Nephron (organoid): ENCODE measurements around the gene MIA.
A peak's percentile ranks its signal among the peaks of the same experiment; 100 is the strongest.
"Not testable (repeated sequence)": the region's sequence is repeated elsewhere in the genome, so short reads cannot be mapped to it uniquely, and the experiment has no call there.

ENCODE experiments used
- H3K27ac Mint-ChIP-seq, 3 experiments: 2 replicates each; pipeline ENCODE4 v1.8.0; 2020; ENCODE audit warnings: mixed read lengths in 3 of 3, mild to moderate bottlenecking in 2 of 3, moderate library complexity in 1 of 3
- H3K27me3 Mint-ChIP-seq: 2 replicates; pipeline ENCODE4 v1.8.0; 2021; ENCODE audit warnings: low read depth, mild to moderate bottlenecking, moderate library complexity, mixed read lengths
- H3K36me3 Mint-ChIP-seq: 2 replicates; pipeline ENCODE4 v1.8.0; 2020; ENCODE audit warnings: low read depth, mixed read lengths
- H3K4me1 Mint-ChIP-seq: 2 replicates; pipeline ENCODE4 v1.8.0; 2020; ENCODE audit warnings: mixed read lengths
- H3K4me3 Mint-ChIP-seq, 3 experiments: 2 replicates each; pipeline ENCODE4 v1.8.0; 2020; ENCODE audit warnings: mild to moderate bottlenecking in 3 of 3, mixed read lengths in 3 of 3, moderate library complexity in 2 of 3
- H3K9me3 Mint-ChIP-seq: 2 replicates; pipeline ENCODE4 v1.8.0; 2020; ENCODE audit warnings: mixed read lengths
- TF ChIP-seq, protein P1 (sequence below), 3 experiments: fragments of 200-600 bp; sonication (generic); IDR thresholded peaks; one replicate each; pipeline ENCODE4 v1.5.0; 2021; ENCODE audit warnings: antibody characterized with exemption in 3 of 3; ENCODE audit not compliant: unreplicated experiment in 3 of 3

Gene MIA

DNA sequence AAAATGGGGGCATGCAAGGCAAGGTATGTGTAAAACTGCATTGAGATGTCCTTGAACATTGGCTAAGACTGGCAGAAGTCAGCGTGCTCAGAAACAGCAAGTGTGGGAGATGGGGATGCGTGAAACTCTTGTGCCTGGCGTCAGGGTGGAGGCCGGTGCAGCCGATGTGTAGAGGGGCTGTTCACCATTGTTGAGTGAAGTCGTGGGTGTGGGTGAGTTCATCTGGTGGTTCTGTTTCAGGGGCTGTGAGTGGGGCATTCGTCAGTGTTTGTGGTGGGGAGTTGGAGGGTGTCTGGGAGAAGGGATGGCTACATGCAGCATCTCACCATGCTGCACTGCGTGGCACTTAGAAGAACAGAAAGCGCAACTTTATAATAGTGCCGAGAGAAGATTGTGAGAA is 11.4 kb upstream of the MIA start:
- Mint-ChIP-seq H3K4me3 (no peak overlapping the region), H3K36me3 (peaks cover 69% of the 10 kb centered on the region), H3K27ac (no peak overlapping the region), H3K9me3 (no peaks in the 10 kb centered on the region), H3K4me1 (no peaks in the 10 kb centered on the region), H3K27me3 (no peaks in the 10 kb centered on the region)
- TF ChIP-seq, protein P1, sequence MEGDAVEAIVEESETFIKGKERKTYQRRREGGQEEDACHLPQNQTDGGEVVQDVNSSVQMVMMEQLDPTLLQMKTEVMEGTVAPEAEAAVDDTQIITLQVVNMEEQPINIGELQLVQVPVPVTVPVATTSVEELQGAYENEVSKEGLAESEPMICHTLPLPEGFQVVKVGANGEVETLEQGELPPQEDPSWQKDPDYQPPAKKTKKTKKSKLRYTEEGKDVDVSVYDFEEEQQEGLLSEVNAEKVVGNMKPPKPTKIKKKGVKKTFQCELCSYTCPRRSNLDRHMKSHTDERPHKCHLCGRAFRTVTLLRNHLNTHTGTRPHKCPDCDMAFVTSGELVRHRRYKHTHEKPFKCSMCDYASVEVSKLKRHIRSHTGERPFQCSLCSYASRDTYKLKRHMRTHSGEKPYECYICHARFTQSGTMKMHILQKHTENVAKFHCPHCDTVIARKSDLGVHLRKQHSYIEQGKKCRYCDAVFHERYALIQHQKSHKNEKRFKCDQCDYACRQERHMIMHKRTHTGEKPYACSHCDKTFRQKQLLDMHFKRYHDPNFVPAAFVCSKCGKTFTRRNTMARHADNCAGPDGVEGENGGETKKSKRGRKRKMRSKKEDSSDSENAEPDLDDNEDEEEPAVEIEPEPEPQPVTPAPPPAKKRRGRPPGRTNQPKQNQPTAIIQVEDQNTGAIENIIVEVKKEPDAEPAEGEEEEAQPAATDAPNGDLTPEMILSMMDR (IDR thresholded peaks at IDR 0.05; ENCODE audit: unreplicated experiment in 3 of 3), result no peak

DNA sequence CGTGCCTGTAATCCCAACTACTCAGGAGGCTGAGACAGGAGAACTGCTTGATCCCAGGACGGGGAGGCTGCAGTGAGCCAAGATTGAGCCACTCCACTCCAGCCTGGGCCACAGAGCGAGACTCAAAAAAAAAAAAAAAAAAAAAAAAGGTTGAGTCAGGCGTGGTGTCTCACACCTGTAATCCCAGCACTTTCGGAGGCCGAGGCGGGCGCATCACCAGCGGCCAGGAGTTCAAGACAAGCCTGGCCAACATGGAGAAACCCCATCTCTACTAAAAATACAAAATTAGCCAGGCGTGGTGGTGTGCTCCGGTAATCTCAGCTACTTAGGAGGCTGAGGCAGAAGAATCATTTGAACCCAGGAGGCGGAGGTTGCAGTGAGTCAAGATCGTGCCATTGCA is 8.9 kb upstream of the MIA start:
- not testable (repeated sequence) for H3K27ac Mint-ChIP-seq, H3K27me3 Mint-ChIP-seq, H3K4me3 Mint-ChIP-seq, H3K9me3 Mint-ChIP-seq, H3K4me1 Mint-ChIP-seq
- H3K36me3 Mint-ChIP-seq, result peaks cover 55% of the 10 kb centered on the region

DNA sequence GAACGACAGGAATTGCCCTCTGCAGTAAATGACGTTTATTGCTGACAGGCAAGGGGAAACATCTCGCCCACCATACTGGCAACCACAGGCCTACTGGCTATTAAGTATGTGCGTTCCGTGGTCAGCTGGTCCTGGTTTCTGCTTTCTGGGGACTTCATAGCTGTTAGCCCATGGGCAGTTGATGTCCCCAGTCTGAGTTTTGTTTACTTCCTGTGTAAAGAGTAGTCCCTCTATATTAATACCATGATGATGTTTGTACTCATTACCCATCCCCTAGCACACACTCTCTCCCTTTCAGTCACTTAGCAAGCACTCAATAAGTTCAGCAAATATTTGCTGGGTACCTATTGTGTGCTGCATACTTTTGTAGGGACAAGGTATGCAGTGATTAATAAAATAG is 6.5 kb upstream of the MIA start:
- no peaks in the 10 kb centered on the region for H3K4me1 Mint-ChIP-seq
- H3K9me3 Mint-ChIP-seq, result no peaks in the 10 kb centered on the region
- H3K36me3 Mint-ChIP-seq, result peaks cover 34% of the 10 kb centered on the region
- no peaks in the 10 kb centered on the region for H3K27me3 Mint-ChIP-seq
- no peak overlapping the region for H3K27ac Mint-ChIP-seq
- no peak overlapping the region for H3K4me3 Mint-ChIP-seq
- TF ChIP-seq, protein P1 (IDR thresholded peaks at IDR 0.05; ENCODE audit: unreplicated experiment in 3 of 3), result no peak

DNA sequence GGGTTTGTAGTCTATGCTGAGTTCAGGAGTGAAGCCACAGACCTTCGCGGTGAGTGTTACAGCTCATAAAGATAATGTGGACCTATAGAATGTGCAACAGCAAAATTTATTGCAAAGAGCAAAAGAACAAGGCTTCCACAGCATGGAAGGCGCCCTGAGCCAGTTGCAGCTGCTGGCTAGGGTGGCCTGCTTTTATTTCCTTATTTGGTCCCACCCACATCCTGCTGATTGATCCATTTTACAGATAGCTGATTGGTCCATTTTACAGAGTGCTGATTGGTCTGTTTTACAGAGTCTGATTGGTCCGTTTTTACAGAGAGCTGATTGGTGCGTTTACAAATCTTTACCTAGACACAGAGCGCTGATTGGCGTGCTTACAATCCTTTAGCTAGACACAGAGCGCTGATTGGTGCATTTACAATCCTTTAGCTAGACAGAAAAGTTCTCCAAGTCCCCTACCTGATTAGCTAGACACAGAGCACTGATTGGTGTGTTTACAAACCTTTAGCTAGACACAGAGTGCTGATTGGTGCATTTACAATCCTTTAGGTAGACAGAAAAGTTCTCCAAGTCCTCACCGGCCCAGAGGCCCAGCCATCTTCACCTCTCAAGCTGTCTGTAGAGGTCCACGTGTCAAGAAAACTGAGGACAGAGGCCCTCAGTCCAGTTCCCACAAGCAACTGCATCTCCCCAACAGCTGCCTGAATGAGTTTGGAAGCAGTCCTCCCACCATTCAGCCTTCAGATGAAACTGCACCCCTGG is 4.0 kb upstream of the MIA start:
- not testable (repeated sequence) for H3K9me3 Mint-ChIP-seq, H3K4me1 Mint-ChIP-seq, H3K27me3 Mint-ChIP-seq, H3K4me3 Mint-ChIP-seq
- Mint-ChIP-seq H3K36me3 (peaks cover 12% of the 10 kb centered on the region), H3K27ac (peak overlapping the region in 1 of 3 experiments; percentile 1)

DNA sequence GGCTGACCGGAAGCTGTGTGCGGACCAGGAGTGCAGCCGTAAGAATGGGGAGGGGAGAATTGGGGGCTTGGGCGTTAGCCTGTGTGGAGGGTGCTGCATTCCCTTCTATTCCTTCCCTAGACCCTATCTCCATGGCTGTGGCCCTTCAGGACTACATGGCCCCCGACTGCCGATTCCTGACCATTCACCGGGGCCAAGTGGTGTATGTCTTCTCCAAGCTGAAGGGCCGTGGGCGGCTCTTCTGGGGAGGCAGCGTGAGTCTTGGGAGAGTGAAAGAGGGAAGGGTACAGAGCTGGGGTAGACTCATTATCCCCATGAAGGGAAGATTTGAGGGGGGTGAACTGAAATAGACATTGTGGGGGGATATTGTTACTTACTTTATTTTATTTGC is 306 bp downstream of the MIA start:
- Mint-ChIP-seq H3K4me3 (peak overlapping the region; percentile 43 to 61 (median 50)), H3K27me3 (no peaks in the 10 kb centered on the region), H3K27ac (peak overlapping the region; percentile 19 to 73 (median 34)), H3K9me3 (no peaks in the 10 kb centered on the region), H3K4me1 (peaks cover 14% of the 10 kb centered on the region), H3K36me3 (peaks cover 8% of the 10 kb centered on the region)
- TF ChIP-seq, protein P1 (IDR thresholded peaks at IDR 0.05; ENCODE audit: unreplicated experiment in 3 of 3), result no peak

DNA sequence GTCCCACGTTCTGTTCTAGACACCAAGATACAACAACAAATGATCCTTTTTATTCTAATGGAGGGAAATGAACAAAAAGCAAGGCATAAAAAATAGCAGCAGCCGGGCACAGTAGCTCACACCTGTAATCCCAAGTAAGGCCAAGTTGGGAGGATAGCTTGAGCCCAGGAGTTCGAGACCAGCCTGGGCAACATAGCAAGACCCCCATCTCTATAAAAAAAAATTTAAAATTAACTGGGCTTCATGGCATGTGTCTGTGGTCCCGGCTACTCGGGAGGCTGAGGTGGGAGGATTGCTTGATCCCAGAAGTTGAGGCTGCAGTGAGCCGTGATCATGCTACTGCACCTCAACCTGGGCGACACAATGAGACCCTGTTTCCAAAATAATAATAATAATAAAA is 1.0 kb downstream of the MIA start:
- Mint-ChIP-seq H3K9me3 (no peaks in the 10 kb centered on the region), H3K4me3 (peak overlapping the region; percentile 46 to 91 (median 87)), H3K4me1 (peaks cover 14% of the 10 kb centered on the region), H3K27me3 (no peaks in the 10 kb centered on the region), H3K36me3 (peaks cover 3% of the 10 kb centered on the region), H3K27ac (peak overlapping the region in 2 of 3 experiments; percentile 97 to 100)
- TF ChIP-seq, protein P1 (IDR thresholded peaks at IDR 0.05; ENCODE audit: unreplicated experiment in 3 of 3), result no peak
